HuH-7.5 (cell line): ENCODE data around the gene TANK.
"Not testable (repeated sequence)": the region's sequence is repeated elsewhere in the genome, so short reads cannot be mapped to it uniquely, and the experiment has no call there.

Experiments
- DNase-seq: peaks from one replicate; pipeline ENCODE4 v3.0.0; 2011; ENCODE audit warnings: low spot score

Gene TANK

GRCh38 chr2:161169335-161169734 is 9.1 kb downstream of the TANK start:
- no peak for DNase-seq

- DNase-seq, result no peak
Measured at GRCh38 chr2:161170377-161170776, 10.1 kb downstream of the TANK start.

- DNase-seq, result no peak
Measured at GRCh38 chr2:161170958-161171932, 11.0 kb downstream of the TANK start.

GRCh38 chr2:161172901-161173540 is 12.8 kb downstream of the TANK start:
- DNase-seq, result no peak

- DNase-seq, result no peak
Measured at GRCh38 chr2:161173541-161174194, 13.4 kb downstream of the TANK start.

- no peak for DNase-seq
Measured at GRCh38 chr2:161177969-161178368, 17.7 kb downstream of the TANK start.

- DNase-seq, result no peak
Measured at GRCh38 chr2:161178756-161179155, 18.5 kb downstream of the TANK start.

GRCh38 chr2:161190050-161190449 is 29.8 kb downstream of the TANK start:
- DNase-seq, result no peak

GRCh38 chr2:161195602-161196001 is 35.4 kb downstream of the TANK start:
- not testable (repeated sequence) for DNase-seq

GRCh38 chr2:161199912-161200701 is 39.9 kb downstream of the TANK start:
- DNase-seq, result no peak

- DNase-seq, result no peak
Measured at GRCh38 chr2:161204846-161205245, 44.6 kb downstream of the TANK start.

- DNase-seq, result no peak
Measured at GRCh38 chr2:161206471-161207032, 46.3 kb downstream of the TANK start.

GRCh38 chr2:161207941-161208340 is 47.7 kb downstream of the TANK start:
- DNase-seq, result no peak

- no peak for DNase-seq
Measured at GRCh38 chr2:161208527-161209139, 48.4 kb downstream of the TANK start.

- no peak for DNase-seq
Measured at GRCh38 chr2:161209902-161210301, 49.7 kb downstream of the TANK start.

- no peak for DNase-seq
Measured at GRCh38 chr2:161217597-161218185, 57.5 kb downstream of the TANK start.

GRCh38 chr2:161219211-161219610 is 59.0 kb downstream of the TANK start:
- no peak for DNase-seq

GRCh38 chr2:161223139-161223732 is 63.0 kb downstream of the TANK start:
- no peak for DNase-seq

- DNase-seq, result no peak
Measured at GRCh38 chr2:161228511-161229240, 68.4 kb downstream of the TANK start.

GRCh38 chr2:161230959-161231358 is 70.7 kb downstream of the TANK start:
- no peak for DNase-seq
